ENCODE results near the gene LETMD1. TPM values are rescaled to one million over a fixed set of nuclear protein-coding genes. Genes with fewer than 3 reads are reported as not detected.

Gene LETMD1
- total RNA-seq, 2 experiments from 2014 or later, result 53.9 to 103 TPM

DNA sequence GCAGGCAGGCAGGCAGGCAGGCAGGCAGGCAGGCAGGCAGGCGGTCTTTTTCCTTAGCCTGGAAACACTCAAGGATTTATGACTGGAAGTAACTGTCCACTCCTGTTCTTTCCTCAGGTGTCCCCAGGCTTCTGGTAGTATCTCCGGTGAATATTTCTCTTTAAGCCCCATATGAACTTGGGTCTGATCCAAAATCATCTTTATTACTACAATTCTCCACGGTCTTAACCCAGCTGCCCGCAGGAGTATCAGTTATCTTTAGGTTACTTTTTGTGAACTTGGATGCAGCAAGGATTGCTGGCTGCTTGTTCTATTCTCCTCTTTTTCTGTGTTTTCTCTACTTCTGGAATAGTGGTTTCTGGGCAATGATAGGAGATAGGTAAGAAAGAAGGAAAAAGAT lies 32.0 kb downstream of the LETMD1 start:
- ChIA-PET POLR2A (interaction anchor here (0.7 kb wide), 1 partner anchor 30 kb away, joined by 3 read pairs; no protein-coding TSS in a partner anchor), CTCF (ENCODE audit: unreplicated experiment) (no interaction called here)
- Histone ChIP-seq H3K79me2 (ENCODE audit: insufficient read depth, low read depth, low read length) (peaks cover 23% of the 10 kb centered on the region; the same call in 1 of the 2 replicates), H3K9me2 (ENCODE audit: insufficient read depth, low read length) (no peaks in the 10 kb centered on the region), H4K20me1 (ENCODE audit: insufficient read depth, low read length) (no peaks in the 10 kb centered on the region), H3K9me3 (ENCODE audit: low read length) (no peaks in the 10 kb centered on the region), H3K4me2 (ENCODE audit: low read length) (no peak overlapping the region), H3K27ac (ENCODE audit: low read depth, low read length, poor library complexity, severe bottlenecking) (no peak overlapping the region), H3K4me1 (ENCODE audit: insufficient read depth, low read length, poor library complexity, severe bottlenecking) (peaks cover 46% of the 10 kb centered on the region), H3K36me3 (ENCODE audit: insufficient read depth, low read length) (peaks cover 8% of the 10 kb centered on the region), H3K4me3 (ENCODE audit: low read depth, low read length, poor library complexity, severe bottlenecking) (no peak overlapping the region), H2AFZ (ENCODE audit: low read length) (no peak overlapping the region)
- intact Hi-C loops (cut with micrococcal nuclease; ENCODE audit: unreplicated experiment), result loop anchor here (5.0 to 10.0 kb wide), 2 partner anchors 107 to 135 kb away; partner anchors contain the start of gene POU6F1
- DNase-seq (ENCODE audit: low spot score), result no peak
- TF ChIP-seq, protein P1, sequence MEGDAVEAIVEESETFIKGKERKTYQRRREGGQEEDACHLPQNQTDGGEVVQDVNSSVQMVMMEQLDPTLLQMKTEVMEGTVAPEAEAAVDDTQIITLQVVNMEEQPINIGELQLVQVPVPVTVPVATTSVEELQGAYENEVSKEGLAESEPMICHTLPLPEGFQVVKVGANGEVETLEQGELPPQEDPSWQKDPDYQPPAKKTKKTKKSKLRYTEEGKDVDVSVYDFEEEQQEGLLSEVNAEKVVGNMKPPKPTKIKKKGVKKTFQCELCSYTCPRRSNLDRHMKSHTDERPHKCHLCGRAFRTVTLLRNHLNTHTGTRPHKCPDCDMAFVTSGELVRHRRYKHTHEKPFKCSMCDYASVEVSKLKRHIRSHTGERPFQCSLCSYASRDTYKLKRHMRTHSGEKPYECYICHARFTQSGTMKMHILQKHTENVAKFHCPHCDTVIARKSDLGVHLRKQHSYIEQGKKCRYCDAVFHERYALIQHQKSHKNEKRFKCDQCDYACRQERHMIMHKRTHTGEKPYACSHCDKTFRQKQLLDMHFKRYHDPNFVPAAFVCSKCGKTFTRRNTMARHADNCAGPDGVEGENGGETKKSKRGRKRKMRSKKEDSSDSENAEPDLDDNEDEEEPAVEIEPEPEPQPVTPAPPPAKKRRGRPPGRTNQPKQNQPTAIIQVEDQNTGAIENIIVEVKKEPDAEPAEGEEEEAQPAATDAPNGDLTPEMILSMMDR (conservative IDR thresholded peaks at IDR 0.05; ENCODE audit: low read length), result no peak
- TF ChIP-seq EZH2phosphoT487 (IDR thresholded peaks at IDR 0.05; ENCODE audit: borderline replicate concordance, low read depth, low read length), result no peak
- TSS peak; percentile 31 for BruUV-seq (replicated peaks)

DNA sequence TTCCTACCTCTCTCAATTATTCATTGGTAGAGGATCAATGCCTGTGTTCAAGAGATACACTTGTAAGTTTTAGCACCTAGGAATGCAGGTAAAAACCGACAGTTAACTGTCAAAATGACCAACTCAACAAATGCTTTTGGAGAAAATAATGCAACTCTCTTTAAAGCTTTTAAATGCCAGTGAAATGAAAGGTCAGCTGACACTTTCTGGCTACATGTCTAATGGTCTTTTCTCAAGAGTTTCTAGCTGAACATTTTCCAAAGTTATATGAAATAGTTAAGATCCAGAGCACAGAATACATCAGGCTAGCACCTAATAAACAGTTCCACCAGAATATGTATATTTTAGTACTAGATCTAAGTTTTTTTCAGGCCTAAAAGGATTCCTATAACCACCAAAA lies 33.3 kb downstream of the LETMD1 start:
- H3K36me3 ChIP-seq (ENCODE audit: insufficient read depth, low read length), result no peaks in the 10 kb centered on the region; the same call in 1 of the 2 replicates
- DNase-seq (ENCODE audit: low spot score), result no peak
- H3K4me1 ChIP-seq (ENCODE audit: insufficient read depth, low read length, poor library complexity, severe bottlenecking), result peaks cover 42% of the 10 kb centered on the region
- peak overlapping the region; percentile 90 for H3K4me3 ChIP-seq (ENCODE audit: low read depth, low read length, poor library complexity, severe bottlenecking)
- intact Hi-C loops (cut with micrococcal nuclease; ENCODE audit: unreplicated experiment), result loop anchor here (5.0 to 10.0 kb wide), 2 partner anchors 106 to 133 kb away; partner anchors contain the start of gene POU6F1
- peak overlapping the region; percentile 82 for H3K4me2 ChIP-seq (ENCODE audit: low read length)
- BruUV-seq (replicated peaks), result no TSS peak
- no peak for TF ChIP-seq EZH2phosphoT487 (IDR thresholded peaks at IDR 0.05; ENCODE audit: borderline replicate concordance, low read depth, low read length)
- ChIA-PET CTCF (ENCODE audit: unreplicated experiment) (no interaction called here), POLR2A (interaction anchor here (0.6 to 1.3 kb wide), 5 partner anchors 33 to 190 kb away, joined by 3 to 4 read pairs (median 3); partner anchors contain the start of genes LETMD1 and POU6F1)
- H3K9me2 ChIP-seq (ENCODE audit: insufficient read depth, low read length), result no peaks in the 10 kb centered on the region
- H3K9me3 ChIP-seq (ENCODE audit: low read length), result no peaks in the 10 kb centered on the region
- peaks cover 23% of the 10 kb centered on the region; the same call in 1 of the 2 replicates for H3K79me2 ChIP-seq (ENCODE audit: insufficient read depth, low read depth, low read length)
- H2AFZ ChIP-seq (ENCODE audit: low read length), result no peak overlapping the region
- H4K20me1 ChIP-seq (ENCODE audit: insufficient read depth, low read length), result no peaks in the 10 kb centered on the region
- no peak overlapping the region for H3K27ac ChIP-seq (ENCODE audit: low read depth, low read length, poor library complexity, severe bottlenecking)

DNA sequence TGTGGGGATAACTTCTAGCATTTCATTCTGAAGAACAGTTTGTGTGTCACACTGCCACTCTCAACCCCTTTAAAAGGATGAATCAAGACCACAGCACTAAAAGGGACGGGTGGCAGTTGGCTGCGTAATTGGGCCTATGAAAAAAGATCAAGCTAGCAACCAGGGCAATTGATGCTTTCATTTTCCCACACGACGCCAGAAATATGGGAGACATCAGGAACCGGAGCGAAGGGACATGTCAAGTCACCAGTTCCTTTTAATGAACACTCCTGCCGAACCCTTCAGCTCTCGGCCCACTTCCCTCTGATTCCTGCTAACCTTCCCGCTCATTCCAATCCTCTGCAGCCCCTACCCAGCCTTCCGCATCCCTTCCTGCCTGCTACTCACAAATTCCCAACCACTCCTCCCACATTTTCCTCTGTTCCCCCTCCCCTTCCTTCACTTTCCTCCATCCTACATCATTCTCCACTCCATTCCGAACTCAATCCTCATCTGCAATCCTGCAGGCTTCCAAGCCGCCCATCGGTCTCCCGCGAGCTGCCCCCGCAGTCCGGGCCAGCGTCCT lies 34.5 kb downstream of the LETMD1 start:
- no peaks in the 10 kb centered on the region for H3K9me2 ChIP-seq (ENCODE audit: insufficient read depth, low read length)
- TF ChIP-seq, protein P1 (conservative IDR thresholded peaks at IDR 0.05; ENCODE audit: low read length), result no peak
- no peak for TF ChIP-seq EZH2phosphoT487 (IDR thresholded peaks at IDR 0.05; ENCODE audit: borderline replicate concordance, low read depth, low read length)
- BruUV-seq (replicated peaks), result no TSS peak
- H3K4me1 ChIP-seq (ENCODE audit: insufficient read depth, low read length, poor library complexity, severe bottlenecking), result peaks cover 29% of the 10 kb centered on the region
- peak overlapping the region; percentile 90 for H3K4me3 ChIP-seq (ENCODE audit: low read depth, low read length, poor library complexity, severe bottlenecking)
- ChIA-PET CTCF (ENCODE audit: unreplicated experiment) (interaction anchor here (0.6 to 0.9 kb wide), 2 partner anchors 19 to 20 kb away, joined by 3 read pairs; no protein-coding TSS in a partner anchor), POLR2A (interaction anchor here (0.6 to 1.4 kb wide), 12 partner anchors 9 to 1580 kb away, joined by 3 to 9 read pairs (median 3); partner anchors contain the start of genes DAZAP2 and POU6F1)
- peak overlapping the region; percentile 18; the same call in 1 of the 2 replicates for H2AFZ ChIP-seq (ENCODE audit: low read length)
- H3K79me2 ChIP-seq (ENCODE audit: insufficient read depth, low read depth, low read length), result peaks cover 23% of the 10 kb centered on the region; the same call in 1 of the 2 replicates
- H3K27ac ChIP-seq (ENCODE audit: low read depth, low read length, poor library complexity, severe bottlenecking), result no peak overlapping the region
- peak overlapping the region; percentile 82 for H3K4me2 ChIP-seq (ENCODE audit: low read length)
- peak; percentile 43 for DNase-seq (ENCODE audit: low spot score)
- intact Hi-C loops (cut with micrococcal nuclease; ENCODE audit: unreplicated experiment), result loop anchor here (1.0 to 10.0 kb wide), 3 partner anchors 34 to 132 kb away; partner anchors contain the start of genes LETMD1 and POU6F1
- H4K20me1 ChIP-seq (ENCODE audit: insufficient read depth, low read length), result no peaks in the 10 kb centered on the region
- no peaks in the 10 kb centered on the region; the same call in 1 of the 2 replicates for H3K36me3 ChIP-seq (ENCODE audit: insufficient read depth, low read length)
- no peaks in the 10 kb centered on the region for H3K9me3 ChIP-seq (ENCODE audit: low read length)
